ENCODE results near the gene KDM3A. TPM values are rescaled to one million over a fixed set of nuclear protein-coding genes. Genes with fewer than 3 reads are reported as not detected.

The KDM3A gene
- polyA plus RNA-seq, 3 donors: 10.3 to 15.1 (median 14.6) TPM

DNA sequence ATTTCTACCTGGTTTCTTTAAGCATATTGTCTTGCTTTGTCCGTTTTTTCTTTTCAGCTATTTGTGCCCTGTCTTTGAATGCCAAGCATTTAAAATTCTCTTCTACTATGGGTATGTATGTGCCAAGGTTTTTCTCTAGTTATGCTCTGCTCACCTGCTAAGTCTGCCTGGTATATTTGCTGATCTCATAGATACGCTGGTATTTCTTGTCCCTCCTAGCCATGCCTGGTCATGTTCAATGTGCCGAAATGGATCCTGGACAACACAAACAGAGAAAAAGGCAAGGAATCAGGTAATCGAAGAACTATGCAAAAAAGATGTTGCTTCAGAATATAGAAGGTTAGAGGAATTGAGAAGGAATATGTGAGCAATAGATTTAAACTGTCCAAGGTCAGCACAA lies 14.9 kb upstream of the KDM3A start:
- no peak overlapping the region for H3K27ac ChIP-seq (ENCODE audit: low read depth, low read length)
- 70 to 91% (median 87%) methylated on average over 4 of the region's 4 CpGs for WGBS, 3 donors

DNA sequence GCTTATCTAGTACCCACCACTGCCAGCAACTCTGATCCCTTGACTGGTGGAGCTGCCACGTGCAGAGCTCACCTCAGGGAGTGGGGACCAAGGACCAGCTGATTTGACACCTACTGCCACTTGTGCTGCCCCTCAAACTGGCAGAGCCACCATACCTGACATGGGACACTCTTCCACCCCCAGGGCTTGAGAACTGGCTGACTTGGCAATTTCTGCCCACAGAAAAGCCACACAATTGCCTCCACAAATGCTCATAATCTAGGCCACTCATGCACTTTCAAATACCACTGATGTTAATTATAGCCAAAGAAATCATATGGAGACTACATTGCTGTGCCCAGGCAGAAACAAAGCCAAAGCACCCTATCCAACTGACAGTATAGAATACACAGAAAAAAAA lies 11.8 kb upstream of the KDM3A start:
- 55 to 72% (median 59%) methylated on average over 1 of the region's 1 CpG for WGBS, 3 donors
- H3K27ac ChIP-seq (ENCODE audit: low read depth, low read length): no peak overlapping the region

DNA sequence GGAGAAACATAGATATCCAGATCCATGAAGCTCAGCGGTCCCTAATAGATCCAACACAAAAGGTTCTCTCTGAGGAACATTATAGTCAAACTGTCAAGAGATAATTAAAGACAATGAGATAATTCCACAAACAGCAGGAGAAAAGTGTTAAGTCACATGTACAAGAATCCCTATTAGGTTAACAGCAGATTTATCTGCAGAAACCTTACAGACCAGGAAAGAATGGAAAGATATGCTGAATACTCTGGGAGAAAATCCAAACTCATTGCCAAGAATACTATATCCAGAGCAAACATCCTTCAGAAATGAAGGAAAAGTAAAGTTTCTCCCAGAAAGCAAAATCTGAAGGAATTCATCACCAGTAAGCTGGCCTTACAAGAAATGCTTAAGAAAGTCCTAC lies 10.8 kb upstream of the KDM3A start:
- WGBS, 3 donors: 92 to 98% (median 93%) methylated on average over 1 of the region's 1 CpG
- no peak overlapping the region for H3K27ac ChIP-seq (ENCODE audit: low read depth, low read length)

DNA sequence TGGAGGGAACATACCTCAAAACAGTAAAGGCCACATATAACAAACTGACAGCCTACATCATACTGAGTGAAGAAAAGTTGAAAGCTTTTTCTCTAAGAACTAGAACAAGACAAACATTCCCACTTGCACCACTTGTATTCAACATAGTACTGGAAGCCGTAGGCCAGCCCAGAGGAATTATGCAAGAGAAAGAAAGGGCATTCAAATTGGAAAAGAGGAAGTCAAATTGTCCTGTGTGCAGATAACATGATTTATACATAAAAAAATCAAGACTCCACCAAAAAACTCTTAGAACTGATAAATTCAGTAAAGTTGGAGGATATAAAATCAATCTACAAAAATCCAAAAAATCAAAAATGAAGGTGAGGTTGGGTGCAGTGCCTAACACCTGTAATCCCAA lies 8.0 kb upstream of the KDM3A start:
- WGBS, 3 donors: 45 to 87% (median 67%) methylated on average over 1 of the region's 1 CpG

DNA sequence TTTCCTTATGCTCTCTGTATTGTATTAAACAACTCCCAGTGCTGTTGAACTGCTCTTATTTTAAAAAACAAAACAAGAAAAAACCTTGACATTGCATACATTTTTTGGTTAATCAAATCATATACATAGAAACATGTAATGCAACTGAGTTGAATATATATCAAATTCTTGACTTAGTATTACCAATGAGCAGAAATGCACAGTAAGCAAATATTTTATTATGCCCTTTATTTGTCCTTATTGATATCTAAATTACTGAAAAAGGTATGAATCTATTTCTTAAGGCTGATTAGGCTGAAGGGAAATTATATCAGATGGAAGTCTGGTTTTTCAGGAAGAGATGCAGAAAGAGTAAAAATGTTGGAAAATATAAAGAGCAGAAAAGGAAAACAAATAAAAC lies 6.9 kb upstream of the KDM3A start:
- H3K27ac ChIP-seq (ENCODE audit: low read depth, low read length): no peak overlapping the region

More for the DNA sequence above, 8.0 kb upstream of the KDM3A start:
- no peak overlapping the region for H3K27ac ChIP-seq (ENCODE audit: low read depth, low read length)

DNA sequence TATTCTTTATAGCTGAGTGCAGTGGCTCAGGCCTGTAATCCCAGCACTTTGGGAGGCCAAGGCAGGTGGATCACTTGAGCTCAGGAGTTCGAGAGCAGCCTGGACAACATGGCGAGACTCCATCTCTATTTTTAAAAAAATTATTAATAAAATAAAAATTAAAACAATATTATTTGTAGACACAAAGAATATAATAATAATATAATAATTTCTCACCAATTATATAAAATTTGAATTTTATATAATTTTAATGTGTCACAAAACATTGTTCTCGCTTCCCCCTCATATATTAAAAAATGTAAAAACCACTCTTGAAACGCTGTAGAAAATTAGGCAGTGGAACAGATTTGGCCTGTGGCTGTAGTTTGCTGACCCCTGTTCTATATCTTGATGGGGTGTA lies 5.6 kb upstream of the KDM3A start:
- WGBS, 3 donors: 97 to 100% (median 97%) methylated on average over 4 of the region's 4 CpGs
- no peak overlapping the region for H3K27ac ChIP-seq (ENCODE audit: low read depth, low read length)

DNA sequence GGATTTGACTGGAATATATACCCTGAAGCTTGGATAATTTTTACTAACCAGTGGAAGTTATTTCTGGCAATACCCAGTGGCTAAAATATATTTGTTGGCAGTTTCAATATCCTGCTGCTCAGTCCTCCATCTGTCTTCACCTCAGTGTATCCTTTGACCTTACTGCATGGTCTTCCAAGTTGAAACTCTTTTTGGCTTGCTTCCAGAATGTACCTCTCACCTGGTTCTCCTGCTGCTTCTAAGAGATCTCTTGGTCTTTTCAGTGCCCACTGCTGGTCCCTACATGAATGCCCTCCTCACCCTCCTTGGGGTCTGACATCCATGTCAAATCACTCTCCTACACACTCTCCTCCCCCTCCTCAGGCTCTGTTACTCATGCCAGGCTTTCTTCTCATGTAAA lies 4.8 kb upstream of the KDM3A start:
- no peak overlapping the region for H3K27ac ChIP-seq (ENCODE audit: low read depth, low read length)

DNA sequence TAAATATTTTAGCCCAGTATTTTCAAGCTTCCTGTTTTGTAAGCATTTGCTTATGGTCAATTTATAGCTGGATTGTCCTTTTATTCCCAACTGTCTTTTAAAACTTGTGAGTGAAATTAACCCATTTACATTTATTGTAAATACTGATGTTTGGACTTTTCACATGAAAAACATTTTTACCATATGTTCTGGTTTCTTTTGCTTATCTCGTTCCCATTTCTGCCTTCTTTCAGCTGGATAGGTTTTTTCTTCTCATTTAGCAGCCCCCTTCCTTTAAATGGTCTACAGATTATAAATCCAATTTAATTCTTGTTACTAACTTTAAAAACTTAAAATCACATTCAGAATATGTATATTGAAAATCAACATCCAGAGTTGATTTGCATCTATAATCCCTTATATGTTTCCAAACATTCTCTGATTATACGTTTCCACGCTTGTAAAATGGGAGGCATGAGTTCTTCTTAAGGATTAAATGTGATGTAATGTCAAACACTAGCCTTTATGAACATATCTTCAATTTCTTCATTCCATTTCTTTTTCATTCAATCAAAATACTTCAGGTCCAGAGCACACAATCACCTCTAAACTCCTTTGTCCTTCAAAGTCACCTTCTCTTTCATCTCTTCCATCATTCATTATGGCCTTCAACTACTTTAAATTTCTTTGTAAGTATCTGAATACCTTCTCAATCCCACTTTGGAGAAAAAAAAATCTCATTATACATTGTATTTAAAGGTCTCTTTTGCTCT lies 1.1 kb upstream of the KDM3A start:
- 91 to 96% (median 93%) methylated on average over 3 of the region's 3 CpGs for WGBS, 3 donors
- H3K27ac ChIP-seq (ENCODE audit: low read depth, low read length): no peak overlapping the region

DNA sequence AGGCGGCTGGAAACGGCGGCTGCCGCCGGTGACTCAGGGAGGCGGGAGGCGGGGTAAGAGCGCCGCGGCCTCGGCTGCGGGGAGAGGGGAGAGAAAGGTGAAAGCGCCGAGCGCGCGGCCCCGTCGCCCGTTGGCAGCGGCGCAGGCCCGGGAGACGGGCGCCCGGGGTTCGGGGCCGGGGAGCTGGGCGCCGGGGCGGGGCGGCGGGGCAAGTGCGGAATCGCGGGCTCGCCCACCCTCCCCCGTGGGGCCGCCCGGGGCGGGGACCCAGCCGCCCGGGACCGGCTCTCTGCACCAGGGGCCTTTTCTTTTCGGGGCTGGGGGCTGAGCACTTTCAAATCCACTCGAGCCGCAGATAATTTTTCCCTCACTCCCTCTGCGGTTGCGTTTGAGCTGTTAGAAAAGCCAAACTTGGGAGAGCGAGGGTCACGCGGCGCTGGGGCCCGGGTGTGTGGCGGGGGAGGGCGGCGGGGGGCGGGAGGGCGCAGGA lies 266 bp downstream of the KDM3A start:
- H3K27ac ChIP-seq (ENCODE audit: low read depth, low read length): peak overlapping the region; percentile 89
- WGBS, 3 donors: 1% methylated on average over 37 to 59 of the region's 59 CpGs

DNA sequence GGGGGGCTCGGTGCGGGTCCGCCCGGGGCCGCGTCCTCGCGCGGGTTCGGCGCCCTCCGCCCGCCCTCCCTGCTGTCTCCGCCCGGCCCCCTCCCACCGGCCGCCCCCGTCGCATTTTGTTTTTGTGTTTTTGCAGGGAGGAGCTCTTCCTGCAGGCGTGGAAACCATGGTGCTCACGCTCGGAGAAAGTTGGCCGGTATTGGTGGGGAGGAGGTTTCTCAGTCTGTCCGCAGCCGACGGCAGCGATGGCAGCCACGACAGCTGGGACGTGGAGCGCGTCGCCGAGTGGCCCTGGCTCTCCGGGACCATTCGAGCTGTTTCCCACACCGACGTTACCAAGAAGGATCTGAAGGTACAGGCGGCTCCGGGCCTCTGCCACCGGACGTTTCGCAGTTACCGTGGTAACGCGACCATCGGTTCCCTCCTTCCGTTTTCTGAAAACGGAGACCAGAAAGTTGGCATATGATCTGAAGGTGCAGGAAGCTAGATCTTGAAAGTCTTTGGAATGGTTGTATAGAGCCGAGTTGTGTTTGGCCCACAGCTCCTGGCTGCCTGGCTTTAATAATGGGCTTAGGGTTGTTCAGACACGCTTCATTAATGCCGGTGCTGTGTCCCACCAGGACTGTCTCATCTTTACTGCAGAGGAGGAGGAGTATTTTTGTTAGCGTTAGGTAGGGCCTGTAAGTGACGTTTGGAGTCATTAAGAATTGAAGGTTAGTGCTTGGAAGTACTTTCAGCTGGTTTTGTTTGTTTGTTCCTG lies 891 bp downstream of the KDM3A start:
- 0% methylated on average over 51 to 53 of the region's 53 CpGs for WGBS, 3 donors

DNA sequence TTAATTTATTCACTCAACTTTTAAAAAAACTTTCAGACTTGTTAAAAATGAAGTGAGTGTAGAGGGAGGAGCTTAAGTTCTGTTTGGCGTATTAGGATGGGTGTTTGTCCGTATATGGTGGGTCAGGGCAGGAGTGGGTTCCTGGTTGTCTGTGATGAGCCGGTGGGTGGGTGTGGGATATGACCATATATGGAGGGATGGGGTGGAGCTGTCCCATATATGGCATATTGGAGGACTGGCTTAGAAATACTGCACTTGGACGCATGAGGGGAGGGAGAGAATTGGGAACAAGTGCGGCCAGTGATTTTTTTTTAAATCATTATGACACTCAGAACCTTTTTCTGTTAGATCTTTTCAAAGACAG lies 1.5 kb downstream of the KDM3A start:
- peak overlapping the region; percentile 89 for H3K27ac ChIP-seq (ENCODE audit: low read depth, low read length)
- 0 to 2% (median 2%) methylated on average over 5 of the region's 5 CpGs for WGBS, 3 donors

More for the DNA sequence above, 891 bp downstream of the KDM3A start:
- H3K27ac ChIP-seq (ENCODE audit: low read depth, low read length): peak overlapping the region; percentile 89

DNA sequence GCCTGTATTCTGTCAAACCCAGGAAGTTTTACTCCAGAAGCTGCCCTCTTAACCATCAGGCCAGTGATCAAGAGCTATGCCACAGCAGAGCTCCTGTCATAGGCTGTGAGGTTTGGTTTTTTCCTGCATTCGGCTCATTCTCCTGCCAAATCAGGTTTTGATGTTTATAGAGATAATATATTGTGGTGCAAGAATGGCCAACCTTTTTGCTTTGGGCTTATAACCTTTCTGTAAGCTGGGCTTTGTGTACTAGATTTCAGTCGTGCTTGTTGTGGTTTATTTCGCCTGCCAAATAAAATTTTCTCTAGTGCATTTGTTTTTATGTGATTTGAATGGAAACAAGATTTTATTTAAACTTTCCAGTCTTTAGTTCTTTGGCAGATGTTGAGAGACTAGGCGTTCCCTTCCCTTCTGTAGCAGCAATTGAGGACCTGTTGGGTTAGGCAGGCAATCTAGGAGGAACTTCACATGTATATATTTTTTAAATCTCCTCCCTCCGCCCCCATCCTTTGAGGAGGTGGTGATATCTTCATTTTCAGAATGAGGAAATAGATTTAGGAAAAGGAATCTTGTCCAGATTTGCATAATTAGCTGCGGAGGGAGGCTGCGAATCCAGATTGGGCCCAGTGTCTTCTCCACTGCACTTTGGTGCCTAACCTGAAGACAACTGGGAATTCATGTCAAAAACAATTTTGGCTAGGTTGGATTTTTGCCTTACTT lies 2.6 kb downstream of the KDM3A start:
- WGBS, 3 donors: 67 to 81% (median 69%) methylated on average over 7 of the region's 7 CpGs
- no peak overlapping the region for H3K27ac ChIP-seq (ENCODE audit: low read depth, low read length)

DNA sequence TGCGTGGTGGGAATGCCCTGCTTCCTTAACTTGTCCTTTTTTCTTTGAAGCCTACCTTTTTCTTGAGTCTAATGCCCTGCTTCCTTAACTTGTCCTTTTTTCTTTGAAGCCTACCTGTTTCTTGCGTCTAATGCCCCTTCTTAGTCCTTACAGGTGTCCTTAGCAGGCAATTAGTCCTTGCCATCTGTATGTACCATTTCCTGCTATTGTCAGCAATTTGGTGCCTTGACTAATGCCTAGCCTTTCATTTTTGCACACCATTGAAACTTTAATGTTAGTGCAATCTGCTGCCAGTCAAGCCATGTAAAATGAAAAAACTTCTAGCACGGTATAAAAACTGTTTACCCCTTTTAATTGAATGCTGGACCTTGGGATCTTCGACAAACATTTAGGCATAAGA lies 4.3 kb downstream of the KDM3A start:
- no peak overlapping the region for H3K27ac ChIP-seq (ENCODE audit: low read depth, low read length)
- 69 to 85% (median 84%) methylated on average over 4 of the region's 4 CpGs for WGBS, 3 donors

DNA sequence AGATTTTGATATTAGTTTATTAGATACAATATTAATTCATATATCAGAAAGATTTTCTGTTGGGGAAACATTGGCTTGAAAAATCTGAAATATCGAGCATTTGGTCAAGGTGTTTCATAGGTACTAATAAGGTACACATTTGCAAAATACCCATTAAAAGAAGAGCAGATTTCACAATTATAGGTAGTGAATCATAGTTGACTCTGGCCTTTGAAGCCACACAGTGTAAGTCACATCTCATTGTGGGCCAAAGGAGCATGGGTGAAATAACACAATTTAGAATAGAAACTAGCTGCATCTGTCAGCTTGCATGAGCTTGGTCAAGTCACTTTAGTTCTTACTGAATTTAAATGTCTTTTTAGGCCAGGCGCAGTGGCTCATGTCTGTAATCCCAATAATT lies 4.9 kb downstream of the KDM3A start:
- 96 to 99% (median 98%) methylated on average over 2 of the region's 2 CpGs for WGBS, 3 donors
- no peak overlapping the region for H3K27ac ChIP-seq (ENCODE audit: low read depth, low read length)

DNA sequence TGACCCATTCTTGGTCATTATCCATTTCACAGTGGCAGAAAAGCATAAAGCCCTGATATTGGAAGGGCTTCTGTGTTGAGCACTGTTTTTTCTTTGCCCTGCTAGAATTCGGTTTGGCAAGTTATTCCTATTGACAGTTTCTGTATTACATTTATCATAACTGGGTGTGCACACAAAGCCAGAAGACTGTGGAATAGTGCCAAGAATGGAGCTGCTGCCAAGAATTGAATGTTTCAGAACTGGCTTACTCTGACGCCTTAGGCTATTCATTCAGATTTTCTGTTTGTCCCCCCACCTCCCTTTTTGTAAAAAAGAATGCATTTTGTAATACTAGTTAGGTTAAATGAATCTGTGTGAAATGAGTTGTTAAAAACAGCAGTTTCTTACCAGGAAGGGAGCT lies 12.7 kb downstream of the KDM3A start:
- no peak overlapping the region for H3K27ac ChIP-seq (ENCODE audit: low read depth, low read length)
- WGBS, 3 donors: 19 to 38% (median 32%) methylated on average over 2 of the region's 2 CpGs

DNA sequence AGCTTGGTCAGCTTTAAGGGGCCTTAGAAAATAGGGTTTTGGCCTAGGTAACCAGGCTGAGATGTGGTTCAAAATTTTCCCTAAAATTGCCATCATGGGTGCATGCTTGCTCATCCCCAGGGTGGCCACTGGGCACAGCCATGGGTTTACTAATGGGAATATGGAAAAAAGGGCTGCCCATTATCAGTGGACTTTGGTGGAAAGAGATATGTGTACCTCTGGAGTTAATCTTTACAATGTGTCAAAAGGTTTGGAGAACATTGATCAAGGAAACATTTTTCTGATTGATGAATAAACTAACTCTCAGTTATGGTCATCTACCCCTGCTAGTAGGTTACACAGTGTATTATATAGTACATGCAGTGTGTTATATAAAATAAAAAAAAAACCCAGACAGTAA lies 13.1 kb downstream of the KDM3A start:
- H3K27ac ChIP-seq (ENCODE audit: low read depth, low read length): no peak overlapping the region

DNA sequence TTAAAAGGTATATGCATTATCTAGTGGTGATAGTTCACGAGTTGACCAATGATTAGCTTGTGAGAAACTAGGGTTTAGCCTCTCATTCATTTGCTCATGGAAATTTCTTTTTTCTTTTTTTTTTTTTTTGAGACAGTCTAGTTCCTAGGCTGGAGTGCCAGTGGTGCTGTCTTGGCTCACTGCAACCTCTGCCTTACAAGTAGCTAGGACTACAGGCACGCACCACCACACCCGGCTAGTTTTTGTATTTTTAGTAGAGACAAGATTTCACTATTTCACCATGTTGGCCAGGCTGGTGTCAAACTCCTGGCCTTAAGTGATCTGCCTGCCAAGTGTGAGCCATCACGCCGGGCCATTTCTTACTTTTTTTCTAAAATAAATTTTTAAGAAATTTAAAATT lies 14.0 kb downstream of the KDM3A start:
- WGBS, 3 donors: 85 to 95% (median 94%) methylated on average over 5 of the region's 5 CpGs
- no peak overlapping the region for H3K27ac ChIP-seq (ENCODE audit: low read depth, low read length)

DNA sequence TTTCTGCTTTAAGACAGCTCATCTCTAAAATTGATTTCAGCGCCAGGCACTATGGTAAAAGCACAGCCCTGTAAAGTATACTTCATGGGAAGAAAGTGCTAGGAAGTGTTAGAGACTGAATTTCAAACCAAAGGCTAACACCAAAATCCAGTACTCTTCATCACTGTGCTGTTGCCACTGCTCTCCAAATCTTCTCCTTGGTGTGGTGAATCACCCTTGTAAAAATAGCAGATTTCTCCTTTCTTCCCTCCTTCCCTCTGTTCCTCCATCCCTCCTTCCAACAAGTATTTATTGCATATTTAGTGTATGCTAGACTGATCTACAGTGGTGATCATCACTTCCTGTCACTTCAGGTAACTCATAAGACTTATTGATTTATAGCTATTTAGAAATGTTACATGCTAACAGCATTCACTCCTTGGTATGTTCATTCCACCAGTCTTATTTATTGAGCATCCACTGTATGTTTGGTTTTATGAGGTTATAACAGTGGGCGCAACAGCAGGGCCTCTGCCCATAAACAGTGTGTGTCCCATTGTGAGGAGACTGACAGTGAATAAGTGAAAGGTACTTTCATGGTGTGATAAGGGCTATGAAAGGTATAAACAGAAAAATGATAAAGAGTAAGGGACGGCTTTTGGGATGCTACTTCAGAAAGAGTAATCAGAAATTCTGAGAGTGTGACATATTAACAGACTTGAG lies 20.0 kb downstream of the KDM3A start:
- no peak overlapping the region for H3K27ac ChIP-seq (ENCODE audit: low read depth, low read length)
- WGBS, 3 donors: 94 to 99% (median 97%) methylated on average over 3 of the region's 3 CpGs

DNA sequence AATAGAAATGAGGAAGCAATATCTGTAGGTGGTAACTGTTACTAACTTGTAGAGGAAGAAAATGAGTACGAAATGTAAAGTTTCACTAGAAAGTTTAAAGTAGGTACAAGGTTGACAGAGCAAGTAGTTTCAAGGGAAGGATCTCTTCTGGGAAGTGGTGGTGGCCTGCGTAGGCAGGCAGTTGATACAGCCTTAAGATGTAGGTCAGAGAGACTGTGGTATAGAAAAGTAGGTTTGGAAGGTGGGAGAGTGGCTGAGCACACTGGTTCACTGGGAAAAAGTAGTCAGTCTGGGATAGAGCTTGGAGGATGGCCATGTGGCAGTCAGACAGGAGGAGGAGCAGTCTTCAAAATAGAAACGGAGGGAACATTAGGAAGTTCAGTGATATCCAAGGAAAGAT lies 23.5 kb downstream of the KDM3A start:
- 65 to 77% (median 67%) methylated on average over 3 of the region's 3 CpGs for WGBS, 3 donors
- no peak overlapping the region for H3K27ac ChIP-seq (ENCODE audit: low read depth, low read length)
